ENCODE data around the gene AKT1.

DNA sequence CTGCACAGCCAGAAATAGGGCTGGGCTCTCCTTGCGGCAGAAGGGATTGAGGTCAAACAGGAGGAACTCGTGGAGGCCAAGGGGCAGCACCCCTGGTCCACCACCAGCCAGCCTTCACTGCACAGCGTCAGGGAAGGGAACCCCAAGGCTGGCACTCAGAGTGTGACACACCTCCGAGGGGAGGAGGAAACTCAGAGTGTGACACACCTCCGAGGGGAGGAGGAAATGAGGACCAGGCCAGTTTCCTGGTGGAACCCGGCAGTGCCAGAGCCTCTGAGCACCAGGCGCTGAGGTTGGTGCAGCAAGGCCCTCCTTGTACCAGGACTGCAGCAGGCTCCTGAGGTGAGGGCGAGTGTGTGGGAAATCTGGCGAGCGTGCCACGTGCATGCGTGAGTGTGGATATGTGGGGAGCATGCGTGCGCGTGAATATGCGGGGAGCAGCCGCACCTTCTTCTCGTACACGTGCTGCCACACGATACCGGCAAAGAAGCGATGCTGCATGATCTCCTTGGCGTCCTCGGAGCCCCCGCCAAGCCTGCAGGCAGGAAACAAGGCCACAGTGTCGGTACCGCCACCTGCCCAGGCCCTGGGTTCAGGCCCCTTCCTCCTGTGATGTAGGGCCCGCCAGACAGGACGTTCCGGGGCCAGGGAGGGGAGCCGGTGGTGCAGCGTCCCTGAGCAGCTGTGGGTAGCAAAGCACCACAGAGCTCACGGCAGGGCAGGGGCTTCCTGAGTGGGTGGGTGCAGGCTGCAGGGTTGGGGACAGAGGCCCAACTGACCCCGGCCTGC lies 23.4 kb downstream of the AKT1 start:
- TF ChIP-seq, protein P1, sequence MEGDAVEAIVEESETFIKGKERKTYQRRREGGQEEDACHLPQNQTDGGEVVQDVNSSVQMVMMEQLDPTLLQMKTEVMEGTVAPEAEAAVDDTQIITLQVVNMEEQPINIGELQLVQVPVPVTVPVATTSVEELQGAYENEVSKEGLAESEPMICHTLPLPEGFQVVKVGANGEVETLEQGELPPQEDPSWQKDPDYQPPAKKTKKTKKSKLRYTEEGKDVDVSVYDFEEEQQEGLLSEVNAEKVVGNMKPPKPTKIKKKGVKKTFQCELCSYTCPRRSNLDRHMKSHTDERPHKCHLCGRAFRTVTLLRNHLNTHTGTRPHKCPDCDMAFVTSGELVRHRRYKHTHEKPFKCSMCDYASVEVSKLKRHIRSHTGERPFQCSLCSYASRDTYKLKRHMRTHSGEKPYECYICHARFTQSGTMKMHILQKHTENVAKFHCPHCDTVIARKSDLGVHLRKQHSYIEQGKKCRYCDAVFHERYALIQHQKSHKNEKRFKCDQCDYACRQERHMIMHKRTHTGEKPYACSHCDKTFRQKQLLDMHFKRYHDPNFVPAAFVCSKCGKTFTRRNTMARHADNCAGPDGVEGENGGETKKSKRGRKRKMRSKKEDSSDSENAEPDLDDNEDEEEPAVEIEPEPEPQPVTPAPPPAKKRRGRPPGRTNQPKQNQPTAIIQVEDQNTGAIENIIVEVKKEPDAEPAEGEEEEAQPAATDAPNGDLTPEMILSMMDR (IDR thresholded peaks at IDR 0.05) = no peak
- TF ChIP-seq POLR2A (IDR thresholded peaks at IDR 0.05) = no peak
